H1 (cell line): ENCODE measurements around the gene TSPAN4.

Source experiments
- ATF3 ChIP-seq: IDR thresholded peaks from 2 replicates; pipeline ENCODE4 v1.6.1; 2011; ENCODE audit warnings: low read depth, mild to moderate bottlenecking, low read length; ENCODE audit not compliant: insufficient read depth
- CHD1 ChIP-seq: IDR thresholded peaks from 2 replicates; pipeline ENCODE4 v1.6.1; 2012; ENCODE audit warnings: low read depth, low read length, improper control_type of control experiment
- CHD2 ChIP-seq: IDR thresholded peaks from 2 replicates; pipeline ENCODE4 v1.6.1; 2012; ENCODE audit warnings: low read length, improper control_type of control experiment
- CTCF ChIP-seq, 3 experiments: IDR thresholded peaks; 1 replicate in 2 of 3; 2 replicates in 1 of 3; pipeline versions ENCODE4 v1.5.1 to v1.6.1; 2011; ENCODE audit warnings: low read length in 3 of 3, mild to moderate bottlenecking in 3 of 3, inconsistent platforms in 2 of 3, low read depth in 1 of 3, moderate library complexity in 1 of 3; ENCODE audit not compliant: insufficient read depth in 1 of 3; ENCODE audit errors: control extremely low read depth in 1 of 3
- JUN ChIP-seq: IDR thresholded peaks from 2 replicates; pipeline ENCODE4 v1.6.1; 2011; ENCODE audit warnings: low read depth, mild to moderate bottlenecking, improper control_type of control experiment, low read length
- MAFK ChIP-seq: IDR thresholded peaks from 2 replicates; pipeline ENCODE4 v1.6.1; 2012; ENCODE audit warnings: low read depth, mild to moderate bottlenecking, improper control_type of control experiment, low read length
- MAX ChIP-seq: IDR thresholded peaks from 2 replicates; pipeline ENCODE4 v1.6.1; 2012; ENCODE audit warnings: inconsistent platforms
- POLR2AphosphoS5 ChIP-seq: IDR thresholded peaks from 2 replicates; pipeline ENCODE4 v1.6.1; 2011; ENCODE audit warnings: low read depth, low read length
- POU5F1 ChIP-seq: IDR thresholded peaks from 2 replicates; pipeline ENCODE4 v1.6.1; 2011; ENCODE audit warnings: low read depth, mild to moderate bottlenecking, low read length, moderate library complexity
- SIN3A ChIP-seq, 2 experiments: IDR thresholded peaks in 1 of 2; conservative IDR thresholded peaks in 1 of 2; 2 replicates each; pipeline ENCODE4 v1.6.1; 2011 to 2012; ENCODE audit warnings: low read length in 2 of 2, improper control_type of control experiment in 1 of 2, low read depth in 1 of 2, mild to moderate bottlenecking in 1 of 2
- SIRT6 ChIP-seq: IDR thresholded peaks from one replicate; pipeline ENCODE4 v1.7.1; 2012; ENCODE audit warnings: low read length, inconsistent platforms
- SIX5 ChIP-seq: IDR thresholded peaks from 2 replicates; pipeline ENCODE4 v1.6.1; 2011; ENCODE audit warnings: mild to moderate bottlenecking, low read depth, low read length
- TAF1 ChIP-seq: IDR thresholded peaks from 2 replicates; pipeline ENCODE4 v1.6.1; 2011; ENCODE audit warnings: mild to moderate bottlenecking, low read depth, low read length
- TEAD4 ChIP-seq: IDR thresholded peaks from 2 replicates; pipeline ENCODE4 v1.6.1; 2012; ENCODE audit warnings: low read depth, low read length, inconsistent platforms, mixed read lengths

- no peak for TF ChIP-seq CHD1
- no peak for TF ChIP-seq MAX
- TF ChIP-seq TEAD4, result no peak
- TF ChIP-seq SIX5, result no peak
- TF ChIP-seq CTCF (IDR thresholded peaks at IDR 0.05; ENCODE audit: control extremely low read depth in 1 of 3, insufficient read depth in 1 of 3, low read depth in 1 of 3, low read length in 3 of 3), result no peak
- TF ChIP-seq JUN, result no peak
- no peak for TF ChIP-seq ATF3
- TF ChIP-seq SIRT6, result no peak
- no peak for TF ChIP-seq POLR2AphosphoS5
- no peak for TF ChIP-seq SIN3A (conservative IDR thresholded peaks at IDR 0.05 in 1 of 2, IDR thresholded peaks at IDR 0.05 in 1 of 2; ENCODE audit: low read depth in 1 of 2, low read length in 2 of 2)
- TF ChIP-seq TAF1, result no peak
- TF ChIP-seq CHD2, result no peak
- TF ChIP-seq MAFK, result no peak
- no peak for TF ChIP-seq POU5F1
Observed at GRCh38 chr11:914747-915501, 72.3 kb downstream of the TSPAN4 start.
